B cell (primary cell): ENCODE data around the gene RICTOR. TPM values are rescaled to one million over a fixed set of nuclear protein-coding genes. Genes with fewer than 3 reads are reported as not detected.

Source experiments
- ATAC-seq: fragments of 200-7000 bp; cut with Tn5 transposase; one replicate; pipeline ENCODE4 v1.10.0; 2021; ENCODE audit warnings: low read depth, mild to moderate bottlenecking, moderate number of reproducible peaks, moderate library complexity
- CTCF ChIA-PET: fragments of 350-600 bp; sonication (Branson Sonifier 250); formaldehyde crosslinking; loops from one replicate; lab custom pipeline; 2021; ENCODE audit warnings: antibody characterized with exemption, inconsistent platforms; lab: Charles Lee
- POLR2A ChIA-PET: fragments of 350-600 bp; sonication (Branson Sonifier 250); formaldehyde crosslinking; loops from one replicate; lab custom pipeline; 2021; ENCODE audit warnings: antibody characterized with exemption; lab: Charles Lee
- DNase-seq: peaks from one replicate; pipeline ENCODE4 v3.0.0; 2013
- H2AFZ ChIP-seq: 2 replicates; pipeline ENCODE4 v1.6.1; 2012; ENCODE audit warnings: mild to moderate bottlenecking, low read depth, low read length; ENCODE audit not compliant: insufficient read depth, poor library complexity, severe bottlenecking
- H3K27ac ChIP-seq, 2 donors: 1 replicate in 1 of 2; 2 replicates in 1 of 2; pipeline ENCODE4 v1.5.1; 2012 to 2013; ENCODE audit warnings: low read length in 2 of 2, mild to moderate bottlenecking in 2 of 2, moderate library complexity in 1 of 2
- H3K27me3 ChIP-seq, 4 experiments: fragments of 200-600 bp in 1 of 4; sonication (generic) in 1 of 4; replicated peaks in 1 of 4; 1 replicate in 2 of 4; 2 replicates in 2 of 4; pipeline versions ENCODE4 v1.6.1 to v1.7.0; 2013 to 2016; ENCODE audit warnings: low read length in 3 of 4, mild to moderate bottlenecking in 2 of 4, mixed read lengths in 1 of 4, moderate library complexity in 1 of 4; ENCODE audit not compliant: insufficient read depth in 4 of 4, control insufficient read depth in 3 of 4; ENCODE audit errors: control extremely low read depth in 1 of 4
- H3K36me3 ChIP-seq, 2 experiments: replicated peaks in 1 of 2; 1 replicate in 1 of 2; 2 replicates in 1 of 2; pipeline versions ENCODE4 v1.6.1 to v1.7.1; 2013; ENCODE audit warnings: low read length in 1 of 2; ENCODE audit not compliant: insufficient read depth in 2 of 2, control insufficient read depth in 1 of 2; ENCODE audit errors: control extremely low read depth in 1 of 2, extremely low read depth in 1 of 2
- H3K4me1 ChIP-seq, 2 donors: fragments of 200-600 bp in 1 of 2; sonication (generic) in 1 of 2; 1 replicate in 1 of 2; 2 replicates in 1 of 2; pipeline versions ENCODE4 v1.5.1 to v1.6.1; 2013 to 2017; ENCODE audit warnings: low read length in 2 of 2; ENCODE audit not compliant: control insufficient read depth in 2 of 2, insufficient read depth in 2 of 2
- H3K4me2 ChIP-seq: replicated peaks from 2 replicates; pipeline ENCODE3; 2012; ENCODE audit warnings: mild to moderate bottlenecking, low read depth, low read length; ENCODE audit not compliant: poor library complexity, severe bottlenecking
- H3K4me3 ChIP-seq, 5 experiments: fragments of 200-600 bp in 1 of 5; sonication (generic) in 1 of 5; 1 replicate in 3 of 5; 2 replicates in 2 of 5; pipeline versions ENCODE4 v1.5.1 to v1.7.0; 2011 to 2016; ENCODE audit warnings: low read length in 4 of 5, mild to moderate bottlenecking in 4 of 5, low read depth in 2 of 5, control low read depth in 1 of 5, moderate library complexity in 1 of 5; ENCODE audit not compliant: insufficient read depth in 1 of 5; ENCODE audit errors: control extremely low read depth in 1 of 5, extremely low read depth in 1 of 5
- H3K79me2 ChIP-seq: fragments of 200-600 bp; sonication (generic); one replicate; pipeline ENCODE4 v1.6.0; 2016; ENCODE audit warnings: low read length; ENCODE audit not compliant: control insufficient read depth, insufficient read depth
- H3K9ac ChIP-seq: fragments of 200-600 bp; sonication (generic); 2 replicates; pipeline ENCODE4 v1.6.1; 2017; ENCODE audit warnings: mild to moderate bottlenecking, low read length, moderate library complexity
- H3K9me3 ChIP-seq, 3 donors: one replicate each; pipeline versions ENCODE4 v1.6.1 to v1.7.1; 2013; ENCODE audit warnings: low read length in 2 of 3; ENCODE audit not compliant: control insufficient read depth in 2 of 3, insufficient read depth in 1 of 3; ENCODE audit errors: control extremely low read depth in 1 of 3
- H4K20me1 ChIP-seq: 2 replicates; pipeline ENCODE4 v1.6.0; 2012; ENCODE audit warnings: mild to moderate bottlenecking, low read length; ENCODE audit not compliant: insufficient read depth, control insufficient read depth, poor library complexity, severe bottlenecking
- H3K27ac Mint-ChIP-seq: one replicate; pipeline ENCODE4 v1.8.0; 2021; ENCODE audit warnings: mixed read lengths
- H3K27me3 Mint-ChIP-seq: one replicate; pipeline ENCODE4 v1.8.0; 2021; ENCODE audit warnings: mixed read lengths
- H3K4me1 Mint-ChIP-seq: one replicate; pipeline ENCODE4 v1.8.0; 2021; ENCODE audit warnings: mixed read lengths
- H3K4me3 Mint-ChIP-seq: one replicate; pipeline ENCODE4 v1.8.0; 2021; ENCODE audit warnings: mixed read lengths
- H3K9me3 Mint-ChIP-seq: one replicate; pipeline ENCODE4 v1.8.0; 2022; ENCODE audit warnings: mixed read lengths; ENCODE audit not compliant: insufficient read depth
- CTCF ChIP-seq: fragments of 200-600 bp; IDR thresholded peaks from one replicate; pipeline ENCODE4 v1.8.0; 2022; ENCODE audit warnings: antibody characterized with exemption, mild to moderate bottlenecking
- EZH2 ChIP-seq: IDR thresholded peaks from 2 replicates; pipeline ENCODE4 v1.6.1; 2012; ENCODE audit warnings: borderline replicate concordance, low read depth, mild to moderate bottlenecking, moderate library complexity, low read length; ENCODE audit not compliant: insufficient read depth, poor library complexity, severe bottlenecking
- WGBS: methylation state at CpG from one replicate; pipeline ENCODE4 v1.1.5; 2013; ENCODE audit warnings: missing lambda C conversion rate; ENCODE audit not compliant: insufficient coverage; 5-methylcytosine and 5-hydroxymethylcytosine counted together
- intact Hi-C: fragments of 100-400 bp; cut with micrococcal nuclease; formaldehyde crosslinking; loops from one replicate; pipeline ENCODE4 v1.10.0; 2022
- polyA plus RNA-seq: library from polyadenylated mRNA; depleted of rRNA; stranded (reverse); fragments of >200 nt; gene quantifications from 2 replicates; pipeline ENCODE4 v1.2.3, GENCODE V29; 2012
- total RNA-seq, 2 donors: library from RNA; stranded (reverse); fragments of 120-200 nt in 1 of 2; gene quantifications; 1 replicate in 1 of 2; 2 replicates in 1 of 2; pipeline versions ENCODE4 v1.2.3 to v1.2.4, GENCODE V29; 2013 to 2022

RICTOR gene
- total and polyA plus RNA-seq, 2 donors (not counting 1 experiment from before 2014, with no cell fraction given) = 15.4 to 84.3 TPM

- POLR2A ChIA-PET = no interaction called here
- H3K27ac Mint-ChIP-seq = no peak overlapping the region
- H3K9ac ChIP-seq = no peak overlapping the region
- no peak overlapping the region for H3K4me3 Mint-ChIP-seq
- no peak overlapping the region for H3K4me3 ChIP-seq
- CTCF ChIA-PET = no interaction called here
- H3K4me1 Mint-ChIP-seq = peaks cover 3% of the 10 kb centered on the region
- no peak overlapping the region for H3K4me2 ChIP-seq
- no peak overlapping the region for H2AFZ ChIP-seq
- H3K9me3 Mint-ChIP-seq = no peaks in the 10 kb centered on the region
- intact Hi-C loops = no loop called here
- H3K27ac ChIP-seq = no peak overlapping the region
- H3K9me3 ChIP-seq = no peaks in the 10 kb centered on the region
- no peaks in the 10 kb centered on the region for H3K27me3 ChIP-seq
- peaks cover 13% of the 10 kb centered on the region for H3K27me3 Mint-ChIP-seq
- H3K79me2 ChIP-seq = peaks cover 4% of the 10 kb centered on the region
- no CpG with 5 or more reads among the region's 1 CpG for WGBS
- H3K4me1 ChIP-seq = no peaks in the 10 kb centered on the region
- ATAC-seq (no peak), DNase-seq (no peak)
- TF ChIP-seq EZH2 (no peak), CTCF (no peak)
- H3K36me3 ChIP-seq = no peaks in the 10 kb centered on the region
- H4K20me1 ChIP-seq = no peaks in the 10 kb centered on the region
Measured at GRCh38 chr5:39083968-39084367, 9.8 kb upstream of the RICTOR start.

- Histone ChIP-seq H3K36me3 (no peaks in the 10 kb centered on the region), H2AFZ (no peak overlapping the region), H3K4me1 (no peaks in the 10 kb centered on the region), H4K20me1 (no peaks in the 10 kb centered on the region), H3K79me2 (peaks cover 4% of the 10 kb centered on the region), H3K4me3 (no peak overlapping the region), H3K4me2 (no peak overlapping the region), H3K27ac (no peak overlapping the region), H3K27me3 (no peaks in the 10 kb centered on the region), H3K9ac (no peak overlapping the region), H3K9me3 (no peaks in the 10 kb centered on the region)
- WGBS = 50% methylated on average over 1 of the region's 3 CpGs
- Mint-ChIP-seq H3K4me3 (no peak overlapping the region), H3K9me3 (no peaks in the 10 kb centered on the region), H3K27ac (no peak overlapping the region), H3K27me3 (peaks cover 9% of the 10 kb centered on the region), H3K4me1 (peaks cover 5% of the 10 kb centered on the region)
- TF ChIP-seq EZH2 (no peak), CTCF (no peak)
- ChIA-PET POLR2A (no interaction called here), CTCF (interaction anchor here (0.6 kb wide), 1 partner anchor 183 kb away, joined by 4 read pairs; no protein-coding TSS in a partner anchor)
- DNase-seq (no peak), ATAC-seq (no peak)
- intact Hi-C loops = no loop called here
Measured at GRCh38 chr5:39082995-39083394, 8.8 kb upstream of the RICTOR start.
